ENCODE measurements around the gene LRCH3. TPM values are rescaled to one million over a fixed set of nuclear protein-coding genes. Genes with fewer than 3 reads are reported as not detected.

The LRCH3 gene
- total and polyA plus RNA-seq, 2 of the 13 experiments (the other 11 are each of a cell fraction or from before 2014, with no cell fraction given): 25.5 to 103 TPM

- no peak for TF ChIP-seq IRF1 (CRISPR knock-in tag; IDR thresholded peaks at IDR 0.05; ENCODE audit: low read depth)
- no peak for TF ChIP-seq CTCF (CRISPR knock-in tag; IDR thresholded peaks at IDR 0.05)
- TF ChIP-seq FIP1L1 (IDR thresholded peaks at IDR 0.05; ENCODE audit: borderline replicate concordance, insufficient read depth, low read depth, low read length): no peak
- peak; percentile 10; the same call in 1 of the 2 replicates for TF ChIP-seq CCDC6 (CRISPR knock-in tag; IDR thresholded peaks at IDR 0.05)
- no peak for TF ChIP-seq USF2 (IDR thresholded peaks at IDR 0.05; ENCODE audit: low read depth, low read length)
- no peak for TF ChIP-seq USF2 (CRISPR knock-in tag; IDR thresholded peaks at IDR 0.05; ENCODE audit: borderline replicate concordance)
- no peak for TF ChIP-seq SMARCC2 (IDR thresholded peaks at IDR 0.05)
Measured at GRCh38 chr3:197748597-197749314, 42.3 kb upstream of the LRCH3 start (continued).
